Measurements from ENCODE around the gene TNS3. TPM values are rescaled to one million over a fixed set of nuclear protein-coding genes. Genes with fewer than 3 reads are reported as not detected.

TNS3 gene
- total RNA-seq, 1 experiment from 2014 or later = 9.5 TPM

DNA sequence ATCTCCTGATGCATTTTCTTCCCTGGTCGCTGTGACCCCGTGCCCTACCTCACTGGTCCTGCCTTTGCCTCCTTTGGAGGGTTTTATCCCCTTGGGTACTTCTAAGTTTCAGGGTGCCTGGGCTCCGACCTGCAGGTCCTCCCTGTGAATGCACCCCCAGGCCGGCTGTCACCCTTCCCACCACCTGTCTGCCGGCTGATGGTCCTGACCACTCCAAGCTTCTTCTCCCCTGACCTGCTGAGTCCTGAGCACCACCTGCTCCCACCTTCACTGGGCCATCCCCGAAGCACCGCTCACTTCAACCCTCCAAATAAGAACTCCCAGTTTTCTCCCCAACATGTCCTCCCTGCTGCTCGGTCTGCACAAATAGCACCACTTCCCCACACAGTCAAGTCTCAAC is 33.4 kb downstream of the TNS3 start:
- Histone ChIP-seq H3K4me2 (ENCODE audit: insufficient read depth, insufficient read length, low read length) (no peak overlapping the region), H2BK12ac (ENCODE audit: insufficient read length, low read depth, low read length) (no peak overlapping the region), H3K14ac (ENCODE audit: insufficient read depth, low read length) (no peak overlapping the region; the same call in 1 of the 2 replicates), H3K27me3 (ENCODE audit: insufficient read depth, low read length) (no peaks in the 10 kb centered on the region), H2AFZ (ENCODE audit: low read length) (no peak overlapping the region), H3K4me1 (ENCODE audit: insufficient read depth, low read length) (peaks cover 8% of the 10 kb centered on the region; the same call in 1 of the 2 replicates), H3K27ac (ENCODE audit: insufficient read length, low read depth, low read length) (no peak overlapping the region), H3K56ac (ENCODE audit: insufficient read length, low read depth, low read length) (no peak overlapping the region), H2BK15ac (ENCODE audit: low read depth, low read length) (no peak overlapping the region), H4K5ac (ENCODE audit: insufficient read length, low read depth, low read length) (no peak overlapping the region), H2AK5ac (ENCODE audit: insufficient read length, low read length) (no peak overlapping the region), H2BK120ac (ENCODE audit: low read depth, low read length, poor library complexity, severe bottlenecking) (no peak overlapping the region), H4K20me1 (ENCODE audit: control insufficient read depth, insufficient read depth, insufficient read length) (no peaks in the 10 kb centered on the region), H2BK5ac (ENCODE audit: insufficient read length, low read length) (no peak overlapping the region), H4K8ac (replicated peaks; ENCODE audit: insufficient read length, low read depth, low read length) (no peak overlapping the region), H3K4ac (ENCODE audit: low read depth, low read length) (no peak overlapping the region), H2BK20ac (ENCODE audit: low read depth, low read length, poor library complexity, severe bottlenecking) (no peak overlapping the region), H3T11ph (ENCODE audit: low read length) (no peak overlapping the region), H3K18ac (ENCODE audit: insufficient read length, low read depth, low read length) (no peak overlapping the region), H3K9ac (ENCODE audit: extremely low read depth, insufficient read length, low read length) (no peak overlapping the region), H3K79me2 (ENCODE audit: insufficient read depth, low read length) (no peaks in the 10 kb centered on the region; the same call in 1 of the 2 replicates), H3K23ac (ENCODE audit: insufficient read length, low read depth, low read length) (no peak overlapping the region), H3K23me2 (ENCODE audit: insufficient read length, low read depth, low read length, poor library complexity, severe bottlenecking) (no peaks in the 10 kb centered on the region), H3K9me3 (ENCODE audit: control insufficient read depth, low read depth, low read length) (no peaks in the 10 kb centered on the region), H4K91ac (ENCODE audit: insufficient read length, low read depth, low read length) (no peak overlapping the region), H3K79me1 (ENCODE audit: insufficient read depth, low read depth, low read length, poor library complexity, severe bottlenecking) (no peaks in the 10 kb centered on the region)
- Mint-ChIP-seq H3K9me3 (no peaks in the 10 kb centered on the region; a peak in 1 of 5 replicates), H3K27me3 (ENCODE audit: low read depth) (peaks cover 8% of the 10 kb centered on the region), H3K4me1 (peaks cover 25 to 42% of the 10 kb centered on the region in 2 experiments), H3K36me3 (ENCODE audit: insufficient read depth in 1 of 3, low read depth in 3 of 3) (peaks cover 1 to 5% (median 4%) of the 10 kb centered on the region in 3 experiments; a peak in 5 of 7 replicates), H3K4me3 (no peak overlapping the region; a peak in 1 of 5 replicates), H3K27ac (peak overlapping the region in 1 of 3 experiments; percentile 25; a peak in 2 of 7 replicates)
- no peak for DNase-seq
- no CpG with 5 or more reads among the region's 8 CpGs for WGBS (ENCODE audit: extremely low coverage, insufficient read length, low lambda C conversion rate)
- TF ChIP-seq, protein P1, sequence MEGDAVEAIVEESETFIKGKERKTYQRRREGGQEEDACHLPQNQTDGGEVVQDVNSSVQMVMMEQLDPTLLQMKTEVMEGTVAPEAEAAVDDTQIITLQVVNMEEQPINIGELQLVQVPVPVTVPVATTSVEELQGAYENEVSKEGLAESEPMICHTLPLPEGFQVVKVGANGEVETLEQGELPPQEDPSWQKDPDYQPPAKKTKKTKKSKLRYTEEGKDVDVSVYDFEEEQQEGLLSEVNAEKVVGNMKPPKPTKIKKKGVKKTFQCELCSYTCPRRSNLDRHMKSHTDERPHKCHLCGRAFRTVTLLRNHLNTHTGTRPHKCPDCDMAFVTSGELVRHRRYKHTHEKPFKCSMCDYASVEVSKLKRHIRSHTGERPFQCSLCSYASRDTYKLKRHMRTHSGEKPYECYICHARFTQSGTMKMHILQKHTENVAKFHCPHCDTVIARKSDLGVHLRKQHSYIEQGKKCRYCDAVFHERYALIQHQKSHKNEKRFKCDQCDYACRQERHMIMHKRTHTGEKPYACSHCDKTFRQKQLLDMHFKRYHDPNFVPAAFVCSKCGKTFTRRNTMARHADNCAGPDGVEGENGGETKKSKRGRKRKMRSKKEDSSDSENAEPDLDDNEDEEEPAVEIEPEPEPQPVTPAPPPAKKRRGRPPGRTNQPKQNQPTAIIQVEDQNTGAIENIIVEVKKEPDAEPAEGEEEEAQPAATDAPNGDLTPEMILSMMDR (conservative IDR thresholded peaks at IDR 0.05) = no peak
